Stomach (tissue), 9 donors: ENCODE data around the gene CHST14. TPM values are rescaled to one million over a fixed set of nuclear protein-coding genes. Genes with fewer than 3 reads are reported as not detected.

ENCODE experiments used
- DNase-seq, 2 donors: peaks; one replicate each; pipeline versions ENCODE4 v3.0.0 to v3.0.0-alpha.2; 2013 to 2019
- H3K27ac ChIP-seq, 5 donors: fragments of 200-600 bp in 4 of 5; sonication (generic) in 4 of 5; one replicate each; pipeline ENCODE4 v1.5.1; 2013 to 2019; ENCODE audit warnings: mild to moderate bottlenecking in 1 of 5, moderate library complexity in 1 of 5
- H3K27me3 ChIP-seq, 3 donors: fragments of 200-600 bp; sonication (generic); one replicate each; pipeline ENCODE4 v1.5.1; 2017 to 2019; ENCODE audit warnings: mixed run types in 1 of 3
- H3K36me3 ChIP-seq, 4 donors: fragments of 200-600 bp; sonication (generic); 1 replicate in 3 of 4; 2 replicates in 1 of 4; pipeline ENCODE4 v1.5.1; 2016 to 2019
- H3K4me1 ChIP-seq, 4 donors: fragments of 200-600 bp; sonication (generic); one replicate each; pipeline ENCODE4 v1.5.1; 2016 to 2019
- H3K4me3 ChIP-seq, 4 donors: fragments of 200-600 bp; sonication (generic) in 3 of 4; one replicate each; pipeline ENCODE4 v1.5.1; 2016 to 2019; ENCODE audit warnings: mild to moderate bottlenecking in 1 of 4
- H3K9me3 ChIP-seq, 4 donors: fragments of 200-600 bp; sonication (generic); one replicate each; pipeline ENCODE4 v1.5.1; 2016 to 2019
- EP300 ChIP-seq: sonication (generic); formaldehyde crosslinking; IDR thresholded peaks from one replicate; pipeline ENCODE4 v1.6.1; 2017; ENCODE audit warnings: antibody characterized with exemption
- POLR2A ChIP-seq, 4 donors: fragments of 450-650 bp; IDR thresholded peaks; one replicate each; pipeline ENCODE4 v1.6.1; 2016; ENCODE audit warnings: antibody characterized with exemption in 4 of 4, control low read depth in 2 of 4, mild to moderate bottlenecking in 1 of 4, moderate library complexity in 1 of 4
- POLR2AphosphoS5 ChIP-seq, 3 donors: sonication (generic); formaldehyde crosslinking; IDR thresholded peaks; one replicate each; pipeline ENCODE4 v1.6.1; 2016; ENCODE audit warnings: antibody characterized with exemption in 3 of 3
- WGBS, 5 donors: extraction: QIAGEN DNeasy Blood & Tissue Kit in 3 of 5; methylation state at CpG; one replicate each; pipeline versions ENCODE4 v1.1.5 to v1.1.7; 2013 to 2018; 5-methylcytosine and 5-hydroxymethylcytosine counted together
- intact Hi-C: fragments of 100-400 bp; cut with DNase I; formaldehyde crosslinking; loops from one replicate; pipeline ENCODE4 v1.15.1; 2023; ENCODE audit warnings: low total_unique reads
- polyA plus RNA-seq, 3 donors: library from polyadenylated mRNA; stranded (reverse); fragments of 200-250 nt; gene quantifications; one replicate each; pipeline ENCODE4 v1.2.3, GENCODE V29; 2013
- total RNA-seq, 5 donors: library from RNA; depleted of rRNA; stranded (reverse); fragments of >200 nt; gene quantifications; one replicate each; pipeline versions ENCODE4 v1.1.0 to v1.2.3, GENCODE V29; 2014 to 2016
- TF ChIP-seq, protein P1 (sequence below), 7 experiments: fragments of 450-650 bp in 4 of 7; fragments of 200-600 bp in 3 of 7; sonication (generic) in 3 of 7; IDR thresholded peaks; one replicate each; pipeline ENCODE4 v1.5.1; 2016 to 2019; ENCODE audit warnings: antibody characterized with exemption in 7 of 7, control low read depth in 2 of 7, mild to moderate bottlenecking in 1 of 7
- donor health status: healthy with polysubstance abuse.
- donor health status: Bipolar disorder and iron deficiency.
- donor health status: healthy.

Gene CHST14
- total and polyA plus RNA-seq, 8 donors = 0.92 to 14.6 (median 5.1) TPM

- Histone ChIP-seq H3K36me3 (peaks cover 12 to 30% (median 27%) of the 10 kb centered on the region in 4 donors), H3K4me3 (peak overlapping the region; percentile 79 to 96 (median 92)), H3K9me3 (no peaks in the 10 kb centered on the region), H3K27ac (peak overlapping the region; percentile 82 to 93 (median 90)), H3K4me1 (peaks cover 20 to 33% (median 31%) of the 10 kb centered on the region in 4 donors), H3K27me3 (no peaks in the 10 kb centered on the region)
- DNase-seq = no peak
- WGBS, 5 donors = 67 to 81% (median 75%) methylated on average over 5 to 7 of the region's 7 CpGs
- TF ChIP-seq POLR2AphosphoS5 (IDR thresholded peaks at IDR 0.05) (no peak), POLR2A (IDR thresholded peaks at IDR 0.05) (no peak), EP300 (no peak)
- TF ChIP-seq, protein P1, sequence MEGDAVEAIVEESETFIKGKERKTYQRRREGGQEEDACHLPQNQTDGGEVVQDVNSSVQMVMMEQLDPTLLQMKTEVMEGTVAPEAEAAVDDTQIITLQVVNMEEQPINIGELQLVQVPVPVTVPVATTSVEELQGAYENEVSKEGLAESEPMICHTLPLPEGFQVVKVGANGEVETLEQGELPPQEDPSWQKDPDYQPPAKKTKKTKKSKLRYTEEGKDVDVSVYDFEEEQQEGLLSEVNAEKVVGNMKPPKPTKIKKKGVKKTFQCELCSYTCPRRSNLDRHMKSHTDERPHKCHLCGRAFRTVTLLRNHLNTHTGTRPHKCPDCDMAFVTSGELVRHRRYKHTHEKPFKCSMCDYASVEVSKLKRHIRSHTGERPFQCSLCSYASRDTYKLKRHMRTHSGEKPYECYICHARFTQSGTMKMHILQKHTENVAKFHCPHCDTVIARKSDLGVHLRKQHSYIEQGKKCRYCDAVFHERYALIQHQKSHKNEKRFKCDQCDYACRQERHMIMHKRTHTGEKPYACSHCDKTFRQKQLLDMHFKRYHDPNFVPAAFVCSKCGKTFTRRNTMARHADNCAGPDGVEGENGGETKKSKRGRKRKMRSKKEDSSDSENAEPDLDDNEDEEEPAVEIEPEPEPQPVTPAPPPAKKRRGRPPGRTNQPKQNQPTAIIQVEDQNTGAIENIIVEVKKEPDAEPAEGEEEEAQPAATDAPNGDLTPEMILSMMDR (IDR thresholded peaks at IDR 0.05) = no peak
- intact Hi-C loops = no loop called here
Measured at GRCh38 chr15:40469776-40470390, 901 bp upstream of the CHST14 start.

- intact Hi-C loops = no loop called here
- peak overlapping the region; percentile 79 to 96 (median 92) for H3K4me3 ChIP-seq
- DNase-seq = peak; percentile 37 to 78
- TF ChIP-seq POLR2A (IDR thresholded peaks at IDR 0.05) (no peak), EP300 (no peak), POLR2AphosphoS5 (IDR thresholded peaks at IDR 0.05) (no peak)
- TF ChIP-seq, protein P1 (IDR thresholded peaks at IDR 0.05) = no peak
- H3K27me3 ChIP-seq = no peaks in the 10 kb centered on the region
- no peaks in the 10 kb centered on the region for H3K9me3 ChIP-seq
- H3K27ac ChIP-seq = peak overlapping the region; percentile 82 to 93 (median 90)
- H3K4me1 ChIP-seq = peaks cover 16 to 30% (median 26%) of the 10 kb centered on the region in 4 donors
- 0 to 1% (median 0%) methylated on average over 11 to 60 of the region's 60 CpGs for WGBS, 5 donors
- H3K36me3 ChIP-seq = peaks cover 0 to 16% (median 13%) of the 10 kb centered on the region in 4 donors
Measured at GRCh38 chr15:40471105-40471807, 472 bp downstream of the CHST14 start.

- peak overlapping the region in 4 of 5 donors; percentile 90 to 93 (median 90) for H3K27ac ChIP-seq
- DNase-seq = no peak
- H3K9me3 ChIP-seq = no peaks in the 10 kb centered on the region
- peak overlapping the region; percentile 79 to 96 (median 92) for H3K4me3 ChIP-seq
- H3K4me1 ChIP-seq = peaks cover 15 to 25% (median 21%) of the 10 kb centered on the region in 4 donors
- H3K27me3 ChIP-seq = no peaks in the 10 kb centered on the region
- TF ChIP-seq POLR2A (IDR thresholded peaks at IDR 0.05) (no peak), EP300 (no peak), POLR2AphosphoS5 (IDR thresholded peaks at IDR 0.05) (no peak)
- TF ChIP-seq, protein P1 (IDR thresholded peaks at IDR 0.05) = no peak
- WGBS, 5 donors = 4 to 15% (median 8%) methylated on average over 5 to 16 of the region's 16 CpGs
- intact Hi-C loops = no loop called here
- H3K36me3 ChIP-seq = peaks cover 0 to 11% (median 8%) of the 10 kb centered on the region in 4 donors
Measured at GRCh38 chr15:40471808-40472150, 995 bp downstream of the CHST14 start.

- peak overlapping the region in 2 of 5 donors; percentile 91 to 93 for H3K27ac ChIP-seq
- 64 to 77% (median 69%) methylated on average over 5 to 9 of the region's 9 CpGs for WGBS, 5 donors
- H3K27me3 ChIP-seq = no peaks in the 10 kb centered on the region
- no peak for DNase-seq
- H3K4me1 ChIP-seq = peaks cover 15 to 25% (median 21%) of the 10 kb centered on the region in 4 donors
- no peaks in the 10 kb centered on the region for H3K9me3 ChIP-seq
- peak overlapping the region; percentile 79 to 96 (median 92) for H3K4me3 ChIP-seq
- TF ChIP-seq POLR2AphosphoS5 (IDR thresholded peaks at IDR 0.05) = no peak
- TF ChIP-seq POLR2A (IDR thresholded peaks at IDR 0.05) = no peak
- TF ChIP-seq, protein P1 (IDR thresholded peaks at IDR 0.05) = no peak
- no peak for TF ChIP-seq EP300
- intact Hi-C loops = no loop called here
- peaks cover 0 to 6% (median 3%) of the 10 kb centered on the region in 4 donors for H3K36me3 ChIP-seq
Measured at GRCh38 chr15:40472171-40472727, 1.5 kb downstream of the CHST14 start.
